GM12872 (cell line): ENCODE data around the gene CYTH1.

ENCODE experiments used
- TF ChIP-seq, protein P1 (sequence below): IDR thresholded peaks from 3 replicates; pipeline ENCODE4 v1.5.1; 2011; ENCODE audit warnings: low read depth, mild to moderate bottlenecking, low read length, moderate library complexity; ENCODE audit not compliant: insufficient read depth

CYTH1 gene

DNA sequence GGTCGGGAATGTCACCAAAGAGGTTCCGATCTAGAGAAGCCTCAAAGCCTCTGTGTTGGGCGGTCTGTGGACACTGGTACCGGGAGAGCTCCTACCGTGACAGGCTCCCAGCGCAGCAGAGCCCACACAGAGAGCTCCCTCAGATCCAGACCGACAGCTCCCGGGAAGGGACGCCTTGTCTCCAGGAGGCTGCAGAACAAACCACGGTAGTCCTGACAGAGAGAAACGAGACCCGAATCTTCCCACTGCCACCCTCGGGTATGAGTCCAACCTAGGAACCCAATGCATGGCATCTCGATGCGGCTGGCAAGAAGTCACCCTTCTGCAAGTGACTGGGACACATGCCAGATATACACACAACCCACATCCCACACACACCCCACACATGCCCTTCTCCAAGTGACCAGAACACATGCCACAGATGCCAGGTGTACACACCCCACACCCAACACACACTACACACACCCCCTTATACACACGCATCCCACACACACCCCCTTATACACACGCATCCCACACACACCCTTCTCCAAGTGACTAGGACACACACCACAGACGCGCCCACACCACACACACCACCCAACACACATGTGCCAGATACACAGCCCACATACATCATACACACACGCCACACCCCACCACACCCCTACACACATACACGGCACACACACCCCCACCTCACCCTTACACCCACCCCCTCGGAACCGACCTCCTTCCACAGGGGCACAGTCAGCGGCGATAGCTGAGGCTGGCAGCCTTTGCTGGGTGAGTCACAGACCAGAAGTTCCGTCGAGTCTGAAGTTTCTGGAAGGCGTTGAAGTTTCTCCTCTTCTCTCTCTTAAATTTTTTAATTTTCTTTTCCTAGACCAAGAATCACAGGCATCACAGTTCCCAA, 15.9 kb upstream of the CYTH1 start:
- TF ChIP-seq, protein P1, sequence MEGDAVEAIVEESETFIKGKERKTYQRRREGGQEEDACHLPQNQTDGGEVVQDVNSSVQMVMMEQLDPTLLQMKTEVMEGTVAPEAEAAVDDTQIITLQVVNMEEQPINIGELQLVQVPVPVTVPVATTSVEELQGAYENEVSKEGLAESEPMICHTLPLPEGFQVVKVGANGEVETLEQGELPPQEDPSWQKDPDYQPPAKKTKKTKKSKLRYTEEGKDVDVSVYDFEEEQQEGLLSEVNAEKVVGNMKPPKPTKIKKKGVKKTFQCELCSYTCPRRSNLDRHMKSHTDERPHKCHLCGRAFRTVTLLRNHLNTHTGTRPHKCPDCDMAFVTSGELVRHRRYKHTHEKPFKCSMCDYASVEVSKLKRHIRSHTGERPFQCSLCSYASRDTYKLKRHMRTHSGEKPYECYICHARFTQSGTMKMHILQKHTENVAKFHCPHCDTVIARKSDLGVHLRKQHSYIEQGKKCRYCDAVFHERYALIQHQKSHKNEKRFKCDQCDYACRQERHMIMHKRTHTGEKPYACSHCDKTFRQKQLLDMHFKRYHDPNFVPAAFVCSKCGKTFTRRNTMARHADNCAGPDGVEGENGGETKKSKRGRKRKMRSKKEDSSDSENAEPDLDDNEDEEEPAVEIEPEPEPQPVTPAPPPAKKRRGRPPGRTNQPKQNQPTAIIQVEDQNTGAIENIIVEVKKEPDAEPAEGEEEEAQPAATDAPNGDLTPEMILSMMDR = no peak

- TF ChIP-seq, protein P1 = no peak
Measured at GRCh38 chr17:78797213-78797612, 15.1 kb upstream of the CYTH1 start.

GRCh38 chr17:78796517-78796900, 14.4 kb upstream of the CYTH1 start:
- TF ChIP-seq, protein P1 = no peak

DNA sequence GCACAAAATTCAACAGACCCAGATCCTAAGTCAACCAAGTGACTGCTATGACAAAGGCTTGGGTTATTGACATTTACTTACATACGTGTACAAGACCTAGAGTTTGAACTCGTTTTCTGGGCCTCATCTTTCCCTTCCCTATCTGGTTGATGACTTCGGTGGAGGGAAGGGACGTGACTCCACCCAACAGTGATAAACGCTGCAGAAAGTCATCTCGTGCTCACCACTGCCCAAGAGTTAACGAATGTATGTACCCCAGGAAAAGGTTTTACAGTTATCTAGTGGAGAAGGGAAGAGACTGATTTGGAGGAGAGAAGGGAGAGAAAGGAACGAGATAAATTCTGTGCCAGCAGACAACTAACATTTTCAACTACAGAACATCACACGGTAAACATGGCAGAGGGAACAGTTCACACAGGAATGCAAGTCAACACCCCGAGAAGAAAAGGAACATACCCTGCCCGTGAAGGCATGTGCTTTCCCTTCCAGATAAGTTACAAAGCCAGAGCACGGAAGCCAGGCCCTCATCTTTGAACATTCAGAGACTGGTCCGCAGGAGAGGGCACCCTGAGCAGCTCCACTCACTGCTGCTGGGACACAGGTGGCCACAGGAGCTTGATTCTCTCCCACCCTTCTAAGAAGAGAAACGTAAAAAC, 13.9 kb upstream of the CYTH1 start:
- TF ChIP-seq, protein P1 = no peak

- TF ChIP-seq, protein P1 = no peak
Measured at GRCh38 chr17:78794864-78795640, 13.0 kb upstream of the CYTH1 start.

DNA sequence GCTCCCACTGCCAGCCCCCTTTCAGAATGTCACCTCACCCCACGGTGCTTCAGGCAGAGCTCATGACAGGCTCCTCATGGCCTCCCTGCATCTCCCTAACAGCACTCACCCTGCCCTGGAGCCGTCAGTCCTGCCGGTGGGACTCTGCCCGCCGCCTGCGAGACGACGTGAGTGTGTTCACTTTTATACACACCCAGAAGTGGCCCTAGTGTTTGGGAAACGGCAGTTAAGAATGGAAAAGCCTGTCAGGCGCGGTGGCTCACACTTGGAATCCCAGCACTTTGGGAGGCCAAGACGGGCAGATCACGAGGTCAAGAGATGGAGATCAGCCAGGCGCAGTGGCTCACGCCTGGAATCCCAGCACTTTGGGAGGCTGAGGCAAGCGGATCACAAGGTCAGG, 12.3 kb upstream of the CYTH1 start:
- TF ChIP-seq, protein P1 = no peak

DNA sequence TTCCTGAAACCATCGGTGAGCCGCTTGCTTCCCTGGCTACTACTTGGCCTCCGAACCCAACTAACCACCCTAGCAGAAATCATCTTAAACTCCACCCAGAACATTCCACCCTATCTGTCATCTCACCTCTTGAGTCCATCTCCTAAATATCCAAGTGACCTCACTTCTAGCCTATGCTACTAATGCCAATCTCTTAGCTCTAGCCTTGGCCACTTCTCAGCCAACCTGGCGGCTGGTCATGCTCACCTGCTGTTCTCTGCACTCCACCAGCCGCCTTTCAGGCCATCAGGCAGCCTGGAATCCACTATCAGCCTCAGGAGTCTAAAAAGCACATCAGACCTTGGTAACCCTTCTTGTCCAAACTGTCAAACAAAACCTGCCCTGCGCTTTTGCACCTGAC, 11.9 kb upstream of the CYTH1 start:
- TF ChIP-seq, protein P1 = no peak
